Epithelial cell of esophagus (primary cell): ENCODE data around the gene ITSN2.

Experiments used
- DNase-seq: peaks from one replicate; pipeline ENCODE4 v3.0.0; 2010; ENCODE audit warnings: low read depth
- H3K4me3 ChIP-seq: 2 replicates; pipeline ENCODE4 v1.5.1; 2011; ENCODE audit warnings: mild to moderate bottlenecking, low read length, control low read depth
- TF ChIP-seq, protein P1 (sequence below): IDR thresholded peaks from 2 replicates; pipeline ENCODE4 v1.5.1; 2011; ENCODE audit warnings: low read depth, mild to moderate bottlenecking, low read length, control low read depth, inconsistent platforms; ENCODE audit not compliant: insufficient read depth; ENCODE audit errors: missing control alignments

Gene ITSN2

DNA sequence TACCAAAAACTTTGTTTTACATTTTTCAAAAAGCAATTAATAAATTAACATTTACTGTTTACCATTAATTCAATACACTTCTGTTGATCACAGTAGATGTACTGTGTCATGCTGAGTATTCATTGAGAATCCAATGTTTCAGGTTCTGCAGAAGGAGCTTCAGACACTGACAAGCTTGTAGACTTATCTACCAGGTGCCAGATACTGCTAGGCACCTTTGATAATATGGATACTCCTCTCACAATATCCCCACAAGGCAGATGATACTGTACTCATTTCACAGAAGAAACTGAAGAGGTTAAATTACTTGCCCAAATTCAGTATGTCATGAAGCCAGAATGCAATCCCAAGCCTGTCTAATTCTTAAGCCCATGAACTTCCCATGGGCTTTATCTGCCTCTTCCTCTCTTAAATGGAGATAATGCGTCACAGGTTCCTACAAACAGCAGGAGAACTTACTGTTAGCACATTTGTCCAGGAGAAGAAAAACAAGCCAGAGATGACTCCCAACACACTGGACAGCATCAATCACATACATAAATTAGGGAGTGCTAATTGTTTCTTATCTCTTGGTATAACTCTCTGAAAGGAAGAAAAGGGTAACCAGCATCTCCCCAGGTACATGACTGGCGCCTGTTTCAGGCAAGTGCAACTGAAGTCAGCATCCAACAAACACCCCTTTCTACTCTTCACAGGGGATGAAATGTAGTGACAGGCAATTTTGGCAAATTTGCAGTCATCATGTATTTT, 27.4 kb downstream of the ITSN2 start:
- DNase-seq = no peak
- TF ChIP-seq, protein P1, sequence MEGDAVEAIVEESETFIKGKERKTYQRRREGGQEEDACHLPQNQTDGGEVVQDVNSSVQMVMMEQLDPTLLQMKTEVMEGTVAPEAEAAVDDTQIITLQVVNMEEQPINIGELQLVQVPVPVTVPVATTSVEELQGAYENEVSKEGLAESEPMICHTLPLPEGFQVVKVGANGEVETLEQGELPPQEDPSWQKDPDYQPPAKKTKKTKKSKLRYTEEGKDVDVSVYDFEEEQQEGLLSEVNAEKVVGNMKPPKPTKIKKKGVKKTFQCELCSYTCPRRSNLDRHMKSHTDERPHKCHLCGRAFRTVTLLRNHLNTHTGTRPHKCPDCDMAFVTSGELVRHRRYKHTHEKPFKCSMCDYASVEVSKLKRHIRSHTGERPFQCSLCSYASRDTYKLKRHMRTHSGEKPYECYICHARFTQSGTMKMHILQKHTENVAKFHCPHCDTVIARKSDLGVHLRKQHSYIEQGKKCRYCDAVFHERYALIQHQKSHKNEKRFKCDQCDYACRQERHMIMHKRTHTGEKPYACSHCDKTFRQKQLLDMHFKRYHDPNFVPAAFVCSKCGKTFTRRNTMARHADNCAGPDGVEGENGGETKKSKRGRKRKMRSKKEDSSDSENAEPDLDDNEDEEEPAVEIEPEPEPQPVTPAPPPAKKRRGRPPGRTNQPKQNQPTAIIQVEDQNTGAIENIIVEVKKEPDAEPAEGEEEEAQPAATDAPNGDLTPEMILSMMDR = no peak
- no peak overlapping the region for H3K4me3 ChIP-seq

GRCh38 chr2:24330161-24330560, 30.2 kb downstream of the ITSN2 start:
- TF ChIP-seq, protein P1 = no peak
- H3K4me3 ChIP-seq = no peak overlapping the region
- no peak for DNase-seq

GRCh38 chr2:24329700-24330099, 30.6 kb downstream of the ITSN2 start:
- no peak for DNase-seq
- TF ChIP-seq, protein P1 = no peak
- H3K4me3 ChIP-seq = no peak overlapping the region

DNA sequence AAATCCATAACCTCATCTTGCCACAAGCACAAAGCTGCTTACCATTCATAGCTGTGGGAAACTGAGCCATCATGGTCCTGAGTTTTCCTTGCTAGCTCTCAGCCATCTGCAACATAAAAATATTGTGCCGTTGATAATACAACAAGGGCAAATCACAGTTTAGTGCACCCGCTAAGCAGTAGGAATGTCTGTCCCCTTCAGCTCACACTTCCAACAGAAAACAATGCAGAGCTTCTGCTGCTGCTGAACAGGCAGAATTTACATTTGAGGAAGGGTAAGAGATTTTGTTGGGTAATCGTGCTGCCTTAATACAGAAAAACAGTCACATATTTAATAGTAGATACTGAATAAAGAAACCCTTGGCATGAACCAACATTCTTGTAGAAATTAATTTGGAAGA, 32.3 kb downstream of the ITSN2 start:
- H3K4me3 ChIP-seq = no peak overlapping the region
- TF ChIP-seq, protein P1 = no peak
- no peak for DNase-seq

DNA sequence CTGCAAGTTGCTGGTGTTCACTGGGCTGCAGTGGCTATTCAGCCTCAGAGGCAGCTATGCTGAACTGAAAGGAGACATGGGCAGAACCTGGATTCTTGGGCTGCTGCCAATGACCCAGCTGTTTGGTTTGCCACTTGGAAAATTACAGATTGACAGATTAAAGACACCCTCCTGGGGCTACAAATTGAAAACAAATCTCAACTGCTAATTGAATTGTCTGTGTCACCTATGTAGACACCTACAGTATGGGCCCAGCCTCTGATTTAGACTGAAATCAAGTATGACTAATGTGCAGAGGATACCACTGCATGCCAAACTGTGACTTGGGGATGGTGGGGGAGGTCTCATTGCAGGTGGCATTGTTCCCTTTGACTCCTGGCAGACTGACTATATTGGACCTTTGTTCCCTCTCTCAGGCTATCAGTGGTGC, 42.8 kb downstream of the ITSN2 start:
- TF ChIP-seq, protein P1 = no peak
- DNase-seq = no peak
- no peak overlapping the region for H3K4me3 ChIP-seq

DNA sequence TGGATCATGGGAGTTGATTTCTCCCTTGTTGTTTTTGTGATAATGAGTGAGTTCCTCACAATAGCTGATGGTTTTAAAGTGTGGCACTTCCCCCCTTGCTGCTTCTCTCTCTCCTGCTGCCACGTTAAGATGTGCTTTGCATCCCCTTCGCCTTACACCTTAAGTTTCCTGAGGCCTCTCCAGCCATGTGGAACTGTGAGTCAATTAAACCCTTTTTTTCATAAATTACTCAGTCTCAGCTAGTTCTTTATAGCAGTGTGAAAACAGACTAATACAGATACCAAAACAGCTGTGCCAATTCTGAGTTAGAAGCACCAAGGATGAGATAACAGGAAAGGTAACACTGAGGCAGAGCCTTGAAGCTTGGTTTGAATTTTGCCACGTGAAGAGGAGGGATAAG, 44.7 kb downstream of the ITSN2 start:
- H3K4me3 ChIP-seq = no peak overlapping the region
- TF ChIP-seq, protein P1 = no peak
- no peak for DNase-seq
